Measurements from ENCODE around the gene STK32B.

DNA sequence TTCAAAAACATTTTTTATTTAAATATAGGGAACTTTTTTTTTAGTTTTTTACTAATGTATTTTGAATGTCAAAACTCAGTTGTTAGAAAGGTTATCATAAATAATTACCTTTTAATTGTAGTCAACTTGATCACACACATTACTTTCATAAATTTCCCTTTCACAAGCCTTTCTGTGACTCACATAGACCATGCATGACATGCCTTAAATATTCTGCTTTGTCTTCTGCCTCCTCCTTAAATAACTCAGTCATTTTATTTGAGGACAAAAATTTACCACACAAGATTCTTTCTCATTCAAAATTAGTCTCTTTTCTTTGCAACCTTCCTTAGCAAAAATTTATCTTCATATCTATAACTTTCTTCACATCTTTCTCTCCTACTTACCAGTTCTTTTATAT is 437.1 kb downstream of the STK32B start:
- no peak for TF ChIP-seq POLR2A (IDR thresholded peaks at IDR 0.05; ENCODE audit: low read length)
- TF ChIP-seq GATA1 (IDR thresholded peaks at IDR 0.05; ENCODE audit: low read depth, low read length) = no peak
